Nephron (organoid): ENCODE measurements around the gene LIPH.

Source experiments
- H3K27ac Mint-ChIP-seq, 3 experiments: 2 replicates each; pipeline ENCODE4 v1.8.0; 2020; ENCODE audit warnings: mixed read lengths in 3 of 3, mild to moderate bottlenecking in 2 of 3, moderate library complexity in 1 of 3
- H3K27me3 Mint-ChIP-seq: 2 replicates; pipeline ENCODE4 v1.8.0; 2021; ENCODE audit warnings: low read depth, mild to moderate bottlenecking, moderate library complexity, mixed read lengths
- H3K36me3 Mint-ChIP-seq: 2 replicates; pipeline ENCODE4 v1.8.0; 2020; ENCODE audit warnings: low read depth, mixed read lengths
- H3K4me1 Mint-ChIP-seq: 2 replicates; pipeline ENCODE4 v1.8.0; 2020; ENCODE audit warnings: mixed read lengths
- H3K4me3 Mint-ChIP-seq, 3 experiments: 2 replicates each; pipeline ENCODE4 v1.8.0; 2020; ENCODE audit warnings: mild to moderate bottlenecking in 3 of 3, mixed read lengths in 3 of 3, moderate library complexity in 2 of 3
- H3K9me3 Mint-ChIP-seq: 2 replicates; pipeline ENCODE4 v1.8.0; 2020; ENCODE audit warnings: mixed read lengths
- TF ChIP-seq, protein P1 (sequence below), 3 experiments: fragments of 200-600 bp; sonication (generic); IDR thresholded peaks; one replicate each; pipeline ENCODE4 v1.5.0; 2021; ENCODE audit warnings: antibody characterized with exemption in 3 of 3; ENCODE audit not compliant: unreplicated experiment in 3 of 3

LIPH gene

DNA sequence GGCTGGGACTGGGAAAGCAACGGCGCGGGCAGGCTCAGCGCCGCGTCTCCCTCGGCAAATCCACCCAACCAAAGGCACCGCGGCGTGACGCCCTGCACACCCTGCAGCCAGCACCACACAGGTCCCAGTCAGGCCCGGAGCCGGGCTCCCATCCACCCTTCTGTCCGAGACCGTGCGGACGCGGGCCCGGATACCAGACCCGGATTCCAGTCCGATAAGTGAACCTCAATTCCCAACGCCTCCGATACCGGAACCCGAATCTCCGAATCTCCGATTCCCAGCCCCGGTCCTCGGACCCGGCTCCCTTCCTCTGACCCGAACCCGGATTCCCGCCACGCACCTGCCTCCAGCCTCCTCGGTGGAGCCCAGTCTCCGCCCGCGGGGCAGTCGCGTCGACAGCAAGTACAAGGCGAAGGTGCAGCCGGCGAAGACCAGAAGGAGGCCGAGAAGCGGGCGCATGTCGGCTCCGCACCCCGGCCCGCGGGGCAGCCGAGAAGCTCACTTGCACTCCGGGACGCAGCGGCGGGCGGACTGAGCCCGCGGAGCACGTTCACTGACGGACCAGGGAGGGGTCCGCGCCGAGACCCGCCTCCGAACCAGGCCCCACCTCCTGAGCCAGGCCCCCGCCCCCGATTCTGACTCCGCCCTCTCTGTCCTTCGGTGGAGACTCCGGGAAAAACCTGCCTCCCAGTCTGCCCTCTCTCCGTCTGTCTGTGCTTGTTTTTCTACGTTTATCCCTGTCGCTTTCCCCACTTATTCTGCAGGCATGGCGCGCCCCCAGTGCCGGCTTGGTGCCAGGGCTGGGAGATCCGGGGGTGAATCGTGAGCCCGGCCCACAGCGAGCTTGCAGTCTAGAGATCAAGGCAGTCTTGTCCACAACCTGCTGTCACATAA lies 53.6 kb downstream of the LIPH start, which contains the start of gene TMEM41A:
TMEM41A (minus strand) TSS at position 533 of the 894 bp plus-strand sequence; CDS start at position 459, 74 bp downstream.
- H3K36me3 Mint-ChIP-seq: peaks cover 17% of the 10 kb centered on the region
- TF ChIP-seq, protein P1, sequence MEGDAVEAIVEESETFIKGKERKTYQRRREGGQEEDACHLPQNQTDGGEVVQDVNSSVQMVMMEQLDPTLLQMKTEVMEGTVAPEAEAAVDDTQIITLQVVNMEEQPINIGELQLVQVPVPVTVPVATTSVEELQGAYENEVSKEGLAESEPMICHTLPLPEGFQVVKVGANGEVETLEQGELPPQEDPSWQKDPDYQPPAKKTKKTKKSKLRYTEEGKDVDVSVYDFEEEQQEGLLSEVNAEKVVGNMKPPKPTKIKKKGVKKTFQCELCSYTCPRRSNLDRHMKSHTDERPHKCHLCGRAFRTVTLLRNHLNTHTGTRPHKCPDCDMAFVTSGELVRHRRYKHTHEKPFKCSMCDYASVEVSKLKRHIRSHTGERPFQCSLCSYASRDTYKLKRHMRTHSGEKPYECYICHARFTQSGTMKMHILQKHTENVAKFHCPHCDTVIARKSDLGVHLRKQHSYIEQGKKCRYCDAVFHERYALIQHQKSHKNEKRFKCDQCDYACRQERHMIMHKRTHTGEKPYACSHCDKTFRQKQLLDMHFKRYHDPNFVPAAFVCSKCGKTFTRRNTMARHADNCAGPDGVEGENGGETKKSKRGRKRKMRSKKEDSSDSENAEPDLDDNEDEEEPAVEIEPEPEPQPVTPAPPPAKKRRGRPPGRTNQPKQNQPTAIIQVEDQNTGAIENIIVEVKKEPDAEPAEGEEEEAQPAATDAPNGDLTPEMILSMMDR (IDR thresholded peaks at IDR 0.05; ENCODE audit: unreplicated experiment in 3 of 3): peak in 1 of 3 experiments; percentile 22
- H3K9me3 Mint-ChIP-seq: no peaks in the 10 kb centered on the region
- H3K27me3 Mint-ChIP-seq: no peaks in the 10 kb centered on the region
- H3K4me1 Mint-ChIP-seq: peaks cover 5% of the 10 kb centered on the region
- peak within 1 kb of the TSS; percentile 85 to 96 (median 90) for H3K27ac Mint-ChIP-seq
- peak within 1 kb of the TSS; percentile 94 to 97 (median 94) for H3K4me3 Mint-ChIP-seq

DNA sequence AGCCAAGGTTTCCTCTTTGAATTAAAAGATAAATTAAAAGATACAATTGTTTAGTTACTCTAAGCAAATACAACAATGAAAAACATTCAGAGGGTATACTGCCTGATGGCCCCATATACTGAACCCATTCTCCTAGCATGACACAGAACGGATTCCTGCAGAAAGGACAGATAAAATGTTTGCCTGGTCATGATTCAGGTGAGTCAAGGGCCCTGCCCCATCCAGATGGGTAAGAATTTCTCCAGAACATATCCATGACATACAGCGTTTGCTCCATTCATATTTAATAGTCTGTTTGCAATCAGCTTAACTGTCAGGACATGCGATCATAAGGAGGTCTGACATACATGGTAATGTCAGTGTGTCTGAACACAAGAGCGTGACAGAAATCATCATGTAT lies 62.1 kb downstream of the LIPH start:
- no peaks in the 10 kb centered on the region for H3K4me1 Mint-ChIP-seq
- H3K9me3 Mint-ChIP-seq: no peaks in the 10 kb centered on the region
- H3K4me3 Mint-ChIP-seq: no peak overlapping the region
- TF ChIP-seq, protein P1 (IDR thresholded peaks at IDR 0.05; ENCODE audit: unreplicated experiment in 3 of 3): no peak
- no peaks in the 10 kb centered on the region for H3K27me3 Mint-ChIP-seq
- peaks cover 46% of the 10 kb centered on the region for H3K36me3 Mint-ChIP-seq
- no peak overlapping the region for H3K27ac Mint-ChIP-seq

DNA sequence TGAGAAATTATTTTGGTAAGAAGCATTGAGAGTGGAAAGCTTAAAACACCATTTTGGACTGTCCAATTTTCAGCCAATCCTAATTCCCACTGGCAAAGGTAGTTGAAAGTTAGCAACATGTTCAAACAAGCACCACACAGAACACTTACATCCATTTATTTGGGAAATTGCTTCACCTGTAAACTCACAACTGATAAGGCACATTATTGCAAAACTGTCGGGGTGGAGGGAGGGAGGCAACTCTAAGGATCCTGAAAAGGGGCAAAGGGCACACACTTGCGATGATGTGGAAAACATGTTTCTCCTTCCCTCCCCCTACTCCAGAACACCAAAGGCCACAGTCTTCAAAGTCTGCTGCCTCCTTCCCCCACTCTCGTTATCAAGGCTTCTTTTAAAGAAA lies 62.9 kb downstream of the LIPH start:
- Mint-ChIP-seq H3K36me3 (peaks cover 41% of the 10 kb centered on the region), H3K4me1 (no peaks in the 10 kb centered on the region), H3K9me3 (no peaks in the 10 kb centered on the region), H3K27ac (no peak overlapping the region), H3K27me3 (no peaks in the 10 kb centered on the region), H3K4me3 (no peak overlapping the region)
- TF ChIP-seq, protein P1 (IDR thresholded peaks at IDR 0.05; ENCODE audit: unreplicated experiment in 3 of 3): no peak

DNA sequence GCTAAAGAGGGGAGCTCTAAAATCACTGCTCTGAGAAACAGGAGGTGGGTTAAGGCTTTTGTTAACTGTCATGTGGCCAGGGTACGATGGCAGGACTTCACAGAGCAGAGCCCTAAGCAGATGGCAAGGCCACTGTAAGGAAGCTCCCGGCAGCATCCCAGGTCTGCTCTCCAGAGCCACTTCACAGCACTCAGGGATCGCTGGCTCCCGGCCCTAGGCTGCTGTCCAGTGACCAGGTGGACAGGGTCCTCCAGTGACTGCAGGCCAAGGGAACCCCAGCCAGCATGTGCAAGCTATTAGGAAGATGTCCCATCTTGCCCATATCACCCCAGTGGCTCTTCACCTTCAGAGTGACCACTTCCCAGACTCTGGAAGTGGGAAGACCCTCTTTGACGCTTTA lies 63.9 kb downstream of the LIPH start:
- TF ChIP-seq, protein P1 (IDR thresholded peaks at IDR 0.05; ENCODE audit: unreplicated experiment in 3 of 3): no peak
- Mint-ChIP-seq H3K9me3 (no peaks in the 10 kb centered on the region), H3K27me3 (no peaks in the 10 kb centered on the region), H3K36me3 (peaks cover 35% of the 10 kb centered on the region), H3K4me1 (no peaks in the 10 kb centered on the region), H3K4me3 (no peak overlapping the region), H3K27ac (no peak overlapping the region)

DNA sequence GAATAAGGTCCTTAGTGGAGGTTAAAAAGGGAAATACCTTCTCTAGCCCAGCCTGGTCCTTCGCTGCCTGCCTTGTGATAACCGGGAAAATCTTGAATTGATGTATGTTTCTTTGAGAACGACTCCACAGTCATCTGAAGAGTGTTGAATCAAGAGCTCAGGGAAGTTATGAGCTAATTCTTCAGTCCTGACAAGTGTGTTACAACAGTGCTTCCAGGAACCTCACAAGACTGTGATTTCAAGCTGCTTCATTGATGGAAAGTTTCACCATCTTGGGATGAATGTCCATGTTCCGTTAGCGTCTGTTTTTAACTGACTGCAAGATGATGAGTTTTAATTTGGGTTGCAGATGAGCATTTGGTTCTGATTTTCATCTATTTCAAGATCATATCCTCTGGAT lies 66.0 kb downstream of the LIPH start:
- Mint-ChIP-seq H3K27ac (no peak overlapping the region), H3K36me3 (peaks cover 36% of the 10 kb centered on the region), H3K4me3 (no peak overlapping the region), H3K4me1 (no peaks in the 10 kb centered on the region), H3K9me3 (no peaks in the 10 kb centered on the region), H3K27me3 (no peaks in the 10 kb centered on the region)
- TF ChIP-seq, protein P1 (IDR thresholded peaks at IDR 0.05; ENCODE audit: unreplicated experiment in 3 of 3): no peak

DNA sequence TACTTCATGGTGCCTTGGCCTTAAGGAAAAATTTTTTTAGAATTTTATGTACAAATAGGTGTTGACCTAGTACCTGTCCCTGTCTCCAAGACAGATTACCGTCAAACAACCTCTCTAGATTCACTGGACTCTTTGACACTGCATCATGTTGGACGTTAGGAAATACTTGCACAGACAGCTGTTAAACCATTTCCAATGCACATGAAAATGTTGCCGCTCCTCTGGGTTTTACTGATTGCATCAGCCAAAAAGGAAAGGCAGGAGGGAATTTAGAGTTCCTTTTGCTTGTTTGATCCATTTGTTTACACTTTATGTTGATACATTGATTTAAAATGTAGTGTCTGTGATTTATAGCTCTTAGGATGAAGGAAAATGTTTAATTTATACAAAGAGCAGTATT lies 68.1 kb downstream of the LIPH start:
- Mint-ChIP-seq H3K4me1 (no peaks in the 10 kb centered on the region), H3K36me3 (peaks cover 38% of the 10 kb centered on the region), H3K27me3 (no peaks in the 10 kb centered on the region), H3K9me3 (no peaks in the 10 kb centered on the region), H3K27ac (no peak overlapping the region), H3K4me3 (no peak overlapping the region)
- TF ChIP-seq, protein P1 (IDR thresholded peaks at IDR 0.05; ENCODE audit: unreplicated experiment in 3 of 3): no peak
